Mammary epithelial cell (primary cell): ENCODE results near the gene PRR16.

Source experiments
- EZH2 ChIP-seq: IDR thresholded peaks from 2 replicates; pipeline ENCODE4 v1.6.1; 2012; ENCODE audit warnings: low read length, inconsistent platforms, borderline replicate concordance
- TF ChIP-seq, protein P1 (sequence below), 2 donors: IDR thresholded peaks in 1 of 2; conservative IDR thresholded peaks in 1 of 2; 2 replicates each; pipeline ENCODE4 v1.5.1; 2011 to 2012; ENCODE audit warnings: inconsistent platforms in 2 of 2, low read length in 2 of 2, mild to moderate bottlenecking in 2 of 2, control low read depth in 1 of 2, low read depth in 1 of 2; ENCODE audit not compliant: insufficient read depth in 1 of 2; ENCODE audit errors: extremely low read depth in 1 of 2

DNA sequence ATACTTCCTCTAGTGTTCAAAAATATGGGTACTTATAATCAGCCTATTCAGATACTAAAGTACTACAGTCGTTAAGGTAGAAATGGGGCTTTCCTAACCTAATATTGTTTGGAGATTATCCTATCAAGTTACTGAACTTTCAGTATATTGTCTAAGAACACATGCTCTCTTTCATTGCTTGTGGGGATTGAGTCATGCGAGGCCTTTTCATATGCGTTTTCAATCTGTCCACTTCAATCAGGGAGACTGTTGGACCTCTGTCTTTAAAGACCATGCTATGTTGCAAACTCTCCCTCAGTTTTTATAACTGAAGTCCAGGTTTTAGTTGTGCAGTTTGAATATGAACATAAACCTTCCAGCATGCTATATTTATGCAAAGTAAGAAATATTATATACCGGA is 15.0 kb downstream of the PRR16 start:
- TF ChIP-seq, protein P1, sequence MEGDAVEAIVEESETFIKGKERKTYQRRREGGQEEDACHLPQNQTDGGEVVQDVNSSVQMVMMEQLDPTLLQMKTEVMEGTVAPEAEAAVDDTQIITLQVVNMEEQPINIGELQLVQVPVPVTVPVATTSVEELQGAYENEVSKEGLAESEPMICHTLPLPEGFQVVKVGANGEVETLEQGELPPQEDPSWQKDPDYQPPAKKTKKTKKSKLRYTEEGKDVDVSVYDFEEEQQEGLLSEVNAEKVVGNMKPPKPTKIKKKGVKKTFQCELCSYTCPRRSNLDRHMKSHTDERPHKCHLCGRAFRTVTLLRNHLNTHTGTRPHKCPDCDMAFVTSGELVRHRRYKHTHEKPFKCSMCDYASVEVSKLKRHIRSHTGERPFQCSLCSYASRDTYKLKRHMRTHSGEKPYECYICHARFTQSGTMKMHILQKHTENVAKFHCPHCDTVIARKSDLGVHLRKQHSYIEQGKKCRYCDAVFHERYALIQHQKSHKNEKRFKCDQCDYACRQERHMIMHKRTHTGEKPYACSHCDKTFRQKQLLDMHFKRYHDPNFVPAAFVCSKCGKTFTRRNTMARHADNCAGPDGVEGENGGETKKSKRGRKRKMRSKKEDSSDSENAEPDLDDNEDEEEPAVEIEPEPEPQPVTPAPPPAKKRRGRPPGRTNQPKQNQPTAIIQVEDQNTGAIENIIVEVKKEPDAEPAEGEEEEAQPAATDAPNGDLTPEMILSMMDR (conservative IDR thresholded peaks at IDR 0.05 in 1 of 2, IDR thresholded peaks at IDR 0.05 in 1 of 2; ENCODE audit: extremely low read depth in 1 of 2, insufficient read depth in 1 of 2, low read depth in 1 of 2, low read length in 2 of 2), result no peak
- no peak for TF ChIP-seq EZH2
